Measurements from ENCODE around the gene NOS1AP. TPM values are rescaled to one million over a fixed set of nuclear protein-coding genes. Genes with fewer than 3 reads are reported as not detected.

NOS1AP gene
- total RNA-seq, 4 donors from 2014 or later, result 0.99 to 9.0 (median 4.0) TPM

DNA sequence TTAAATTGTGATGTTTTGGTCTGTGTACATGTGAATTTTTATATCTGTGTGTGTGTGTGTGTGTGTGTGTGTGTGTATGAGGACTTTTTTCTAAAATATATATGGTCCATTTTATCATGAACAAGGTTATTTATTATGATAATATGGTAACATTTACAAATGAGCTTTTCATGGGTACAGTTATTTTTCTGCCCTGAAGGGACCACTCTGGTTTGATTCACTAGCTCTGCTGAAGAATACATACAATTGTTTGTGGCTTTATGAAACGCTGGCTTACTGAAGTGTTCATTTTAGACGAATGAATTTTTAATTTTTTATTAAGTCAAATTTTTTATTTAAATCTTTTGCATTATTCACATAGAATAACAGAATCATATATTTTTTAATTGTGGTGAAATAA is 235.2 kb downstream of the NOS1AP start:
- H3K4me1 ChIP-seq, result no peaks in the 10 kb centered on the region
- DNase-seq (ENCODE audit: extremely low spot score), result no peak
- TF ChIP-seq EP300 (IDR thresholded peaks at IDR 0.05) (no peak), POLR2A (IDR thresholded peaks at IDR 0.05; ENCODE audit: low read depth) (no peak), POLR2AphosphoS5 (IDR thresholded peaks at IDR 0.05) (no peak)
- TF ChIP-seq, protein P1, sequence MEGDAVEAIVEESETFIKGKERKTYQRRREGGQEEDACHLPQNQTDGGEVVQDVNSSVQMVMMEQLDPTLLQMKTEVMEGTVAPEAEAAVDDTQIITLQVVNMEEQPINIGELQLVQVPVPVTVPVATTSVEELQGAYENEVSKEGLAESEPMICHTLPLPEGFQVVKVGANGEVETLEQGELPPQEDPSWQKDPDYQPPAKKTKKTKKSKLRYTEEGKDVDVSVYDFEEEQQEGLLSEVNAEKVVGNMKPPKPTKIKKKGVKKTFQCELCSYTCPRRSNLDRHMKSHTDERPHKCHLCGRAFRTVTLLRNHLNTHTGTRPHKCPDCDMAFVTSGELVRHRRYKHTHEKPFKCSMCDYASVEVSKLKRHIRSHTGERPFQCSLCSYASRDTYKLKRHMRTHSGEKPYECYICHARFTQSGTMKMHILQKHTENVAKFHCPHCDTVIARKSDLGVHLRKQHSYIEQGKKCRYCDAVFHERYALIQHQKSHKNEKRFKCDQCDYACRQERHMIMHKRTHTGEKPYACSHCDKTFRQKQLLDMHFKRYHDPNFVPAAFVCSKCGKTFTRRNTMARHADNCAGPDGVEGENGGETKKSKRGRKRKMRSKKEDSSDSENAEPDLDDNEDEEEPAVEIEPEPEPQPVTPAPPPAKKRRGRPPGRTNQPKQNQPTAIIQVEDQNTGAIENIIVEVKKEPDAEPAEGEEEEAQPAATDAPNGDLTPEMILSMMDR (IDR thresholded peaks at IDR 0.05), result no peak
- peaks cover 0 to 15% (median 13%) of the 10 kb centered on the region in 4 donors for H3K9me3 ChIP-seq
- H3K27ac ChIP-seq (replicated peaks in 1 of 4), result no peak overlapping the region
- no peak overlapping the region for H3K4me3 ChIP-seq
- H3K27me3 ChIP-seq, result no peaks in the 10 kb centered on the region
- no peaks in the 10 kb centered on the region for H3K36me3 ChIP-seq
- WGBS, result 84% methylated on average over 2 of the region's 2 CpGs
- intact Hi-C loops (cut with DNase I), result no loop called here

DNA sequence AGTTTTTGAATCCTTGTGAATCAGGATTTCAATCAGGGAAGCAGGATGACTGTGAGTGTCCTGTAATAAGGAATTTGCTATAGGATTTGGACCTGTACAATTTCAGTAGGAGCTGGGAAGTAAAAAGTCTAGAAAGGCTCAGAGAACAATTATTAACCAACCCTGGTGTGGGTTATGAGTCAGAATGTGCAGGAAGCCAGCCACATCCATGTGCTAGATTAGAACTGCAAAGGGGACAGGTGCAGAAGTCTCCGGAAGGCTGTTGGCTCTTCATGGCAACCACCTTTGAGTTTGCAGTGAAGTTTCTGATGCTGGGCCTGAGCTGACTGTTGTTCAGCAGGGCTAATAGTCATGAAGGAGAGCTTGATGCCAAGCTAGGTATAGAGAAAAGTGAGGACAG is 236.5 kb downstream of the NOS1AP start:
- no peaks in the 10 kb centered on the region for H3K4me1 ChIP-seq
- WGBS, result 91% methylated on average over 1 of the region's 1 CpG
- no peaks in the 10 kb centered on the region for H3K27me3 ChIP-seq
- no peaks in the 10 kb centered on the region for H3K36me3 ChIP-seq
- peaks cover 0 to 15% (median 13%) of the 10 kb centered on the region in 4 donors for H3K9me3 ChIP-seq
- DNase-seq (ENCODE audit: extremely low spot score), result no peak
- TF ChIP-seq, protein P1 (IDR thresholded peaks at IDR 0.05), result no peak
- no peak for TF ChIP-seq EP300 (IDR thresholded peaks at IDR 0.05)
- TF ChIP-seq POLR2A (IDR thresholded peaks at IDR 0.05; ENCODE audit: low read depth), result no peak
- TF ChIP-seq POLR2AphosphoS5 (IDR thresholded peaks at IDR 0.05), result no peak
- H3K27ac ChIP-seq (replicated peaks in 1 of 4), result no peak overlapping the region
- intact Hi-C loops (cut with DNase I), result no loop called here
- no peak overlapping the region for H3K4me3 ChIP-seq

DNA sequence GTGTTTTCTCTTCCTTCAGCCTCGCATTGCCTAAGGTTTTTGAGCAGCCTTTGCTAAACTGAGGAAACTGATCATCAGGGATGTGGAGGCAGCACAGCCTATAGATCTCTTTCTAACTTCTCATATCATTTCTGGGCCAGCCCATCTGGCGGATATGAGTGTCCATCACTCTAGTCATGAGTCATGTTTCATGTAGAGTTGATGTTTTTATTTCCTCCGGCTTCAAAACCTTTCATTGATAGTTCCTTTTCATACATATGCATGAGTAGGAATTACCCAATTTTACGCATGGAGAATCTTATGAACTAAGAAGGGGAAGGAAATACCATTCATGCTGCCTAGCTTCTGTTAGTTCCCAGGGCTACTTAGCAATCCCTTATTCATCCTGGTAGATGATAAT is 240.8 kb downstream of the NOS1AP start:
- Histone ChIP-seq H3K4me3 (no peak overlapping the region), H3K27me3 (no peaks in the 10 kb centered on the region), H3K27ac (replicated peaks in 1 of 4) (no peak overlapping the region), H3K9me3 (peaks cover 0 to 15% (median 12%) of the 10 kb centered on the region in 4 donors), H3K4me1 (no peaks in the 10 kb centered on the region), H3K36me3 (no peaks in the 10 kb centered on the region)
- DNase-seq (ENCODE audit: extremely low spot score), result no peak
- TF ChIP-seq POLR2A (IDR thresholded peaks at IDR 0.05; ENCODE audit: low read depth) (no peak), POLR2AphosphoS5 (IDR thresholded peaks at IDR 0.05) (no peak), EP300 (IDR thresholded peaks at IDR 0.05) (no peak)
- TF ChIP-seq, protein P1 (IDR thresholded peaks at IDR 0.05), result no peak
- intact Hi-C loops (cut with DNase I), result no loop called here
- WGBS, result 88% methylated on average over 4 of the region's 4 CpGs

DNA sequence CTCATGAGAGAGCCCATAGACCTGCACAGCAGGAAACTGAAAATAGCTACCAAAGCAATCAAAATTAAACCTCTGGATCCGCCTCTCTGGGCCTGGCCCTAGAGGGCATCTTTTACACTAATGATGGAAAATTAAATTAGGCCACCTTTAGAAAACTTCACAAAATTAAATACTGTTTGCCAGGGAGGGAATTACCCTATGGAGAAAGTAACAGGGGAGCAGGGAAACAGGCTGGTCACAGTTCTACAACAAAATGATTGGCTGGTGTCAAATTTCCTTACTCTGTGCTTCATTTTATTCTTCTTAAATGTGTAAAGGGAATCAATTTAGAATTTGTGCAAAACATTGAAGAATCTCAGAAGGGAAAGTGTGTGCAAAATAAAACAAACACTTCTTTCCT is 244.7 kb downstream of the NOS1AP start:
- Histone ChIP-seq H3K27me3 (no peaks in the 10 kb centered on the region), H3K4me1 (no peaks in the 10 kb centered on the region), H3K36me3 (no peaks in the 10 kb centered on the region), H3K9me3 (no peaks in the 10 kb centered on the region), H3K27ac (replicated peaks in 1 of 4) (no peak overlapping the region), H3K4me3 (no peak overlapping the region)
- TF ChIP-seq POLR2AphosphoS5 (IDR thresholded peaks at IDR 0.05) (no peak), POLR2A (IDR thresholded peaks at IDR 0.05; ENCODE audit: low read depth) (no peak), EP300 (IDR thresholded peaks at IDR 0.05) (no peak)
- TF ChIP-seq, protein P1 (IDR thresholded peaks at IDR 0.05), result no peak
- DNase-seq (ENCODE audit: extremely low spot score), result no peak
- intact Hi-C loops (cut with DNase I), result no loop called here
- WGBS, result 100% methylated on average over 1 of the region's 1 CpG

DNA sequence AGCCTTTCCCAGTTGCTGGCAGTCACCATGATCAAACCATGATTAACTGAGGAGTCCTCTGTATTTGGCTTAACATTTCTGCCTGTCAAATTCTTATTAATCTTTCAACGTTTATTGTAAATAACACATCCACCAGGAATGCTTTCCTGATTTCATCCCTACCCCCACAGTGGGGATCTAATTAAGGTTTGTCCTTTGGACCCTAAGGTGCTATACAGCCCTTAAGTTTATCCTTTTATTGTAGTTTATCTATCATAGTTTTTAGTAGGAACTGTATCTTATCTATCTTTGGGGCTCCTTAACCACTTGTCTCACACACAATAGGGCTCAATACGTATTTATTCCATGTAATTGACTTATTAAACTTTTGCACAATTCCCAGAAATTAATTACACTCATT is 246.2 kb downstream of the NOS1AP start:
- 76% methylated on average over 2 of the region's 2 CpGs for WGBS
- Histone ChIP-seq H3K4me3 (no peak overlapping the region), H3K27ac (replicated peaks in 1 of 4) (no peak overlapping the region), H3K4me1 (no peaks in the 10 kb centered on the region), H3K9me3 (no peaks in the 10 kb centered on the region), H3K27me3 (no peaks in the 10 kb centered on the region), H3K36me3 (no peaks in the 10 kb centered on the region)
- DNase-seq (ENCODE audit: extremely low spot score), result no peak
- TF ChIP-seq POLR2A (IDR thresholded peaks at IDR 0.05; ENCODE audit: low read depth) (no peak), POLR2AphosphoS5 (IDR thresholded peaks at IDR 0.05) (no peak), EP300 (IDR thresholded peaks at IDR 0.05) (no peak)
- TF ChIP-seq, protein P1 (IDR thresholded peaks at IDR 0.05), result no peak
- intact Hi-C loops (cut with DNase I), result no loop called here

Data from esophagus muscularis mucosa (tissue), 4 donors.